Mucosa of stomach (tissue), 1 donor: ENCODE results near the gene MAPRE3.

ENCODE experiments used
- H3K27me3 ChIP-seq: one replicate; pipeline ENCODE4 v1.7.0; 2013; ENCODE audit warnings: mild to moderate bottlenecking, low read length; ENCODE audit not compliant: control insufficient read depth, insufficient read depth
- H3K36me3 ChIP-seq: one replicate; pipeline ENCODE4 v1.7.0; 2013; ENCODE audit warnings: low read length; ENCODE audit not compliant: control insufficient read depth, insufficient read depth
- H3K4me1 ChIP-seq: one replicate; pipeline ENCODE4 v1.7.0; 2013; ENCODE audit warnings: mild to moderate bottlenecking, low read length; ENCODE audit not compliant: control insufficient read depth, insufficient read depth
- H3K4me3 ChIP-seq: one replicate; pipeline ENCODE4 v1.7.0; 2013; ENCODE audit warnings: low read length
- H3K9ac ChIP-seq: one replicate; pipeline ENCODE4 v1.7.0; 2013; ENCODE audit warnings: mild to moderate bottlenecking, low read length, moderate library complexity
- H3K9me3 ChIP-seq: one replicate; pipeline ENCODE4 v1.7.0; 2013; ENCODE audit warnings: mild to moderate bottlenecking, low read length, moderate library complexity; ENCODE audit not compliant: control insufficient read depth
- donor health status: Pancreatic carcinoma.

MAPRE3 gene

DNA sequence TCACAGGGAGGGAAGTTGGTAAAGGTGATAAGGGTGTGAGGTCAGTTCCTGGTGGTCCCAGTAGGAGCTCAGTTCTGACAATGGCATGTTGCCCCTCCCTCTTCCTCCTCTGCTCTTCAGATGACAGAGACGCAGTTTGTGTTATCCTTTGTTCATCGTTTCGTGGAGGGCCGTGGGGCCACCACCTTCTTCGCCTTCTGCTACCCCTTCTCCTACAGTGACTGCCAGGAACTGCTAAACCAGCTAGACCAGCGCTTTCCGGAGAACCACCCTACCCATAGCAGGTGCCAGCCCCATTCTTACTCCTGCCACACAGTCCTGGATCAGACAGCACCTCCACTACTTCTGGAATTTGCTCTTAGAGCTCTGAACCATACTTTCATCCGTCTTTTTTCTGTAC is 83.3 kb downstream of the MAPRE3 start:
- Histone ChIP-seq H3K27me3 (no peaks in the 10 kb centered on the region), H3K36me3 (peaks cover 9% of the 10 kb centered on the region), H3K9ac (no peak overlapping the region), H3K4me3 (no peak overlapping the region), H3K9me3 (no peaks in the 10 kb centered on the region), H3K4me1 (peaks cover 13% of the 10 kb centered on the region)

DNA sequence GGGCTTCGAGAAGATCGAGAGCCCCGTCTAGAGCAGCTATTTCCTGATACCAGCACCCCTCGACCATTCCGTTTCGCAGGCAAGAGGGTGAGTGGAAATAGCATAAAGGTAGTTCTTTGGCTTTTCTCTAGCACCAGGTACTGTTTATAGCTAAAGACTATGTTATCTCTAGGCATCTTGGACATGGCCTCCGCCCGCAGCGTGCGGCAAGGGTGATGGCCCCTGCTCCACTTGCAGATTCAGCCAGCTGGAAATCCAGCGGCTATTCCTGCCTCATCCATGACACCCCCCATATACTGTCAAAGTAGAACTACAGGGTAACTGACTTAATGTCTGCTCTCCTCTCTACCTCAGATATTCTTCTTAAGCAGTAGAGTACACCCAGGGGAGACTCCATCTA is 84.3 kb downstream of the MAPRE3 start:
- Histone ChIP-seq H3K9me3 (no peaks in the 10 kb centered on the region), H3K36me3 (peaks cover 9% of the 10 kb centered on the region), H3K27me3 (no peaks in the 10 kb centered on the region), H3K4me3 (no peak overlapping the region), H3K4me1 (peaks cover 6% of the 10 kb centered on the region), H3K9ac (no peak overlapping the region)

DNA sequence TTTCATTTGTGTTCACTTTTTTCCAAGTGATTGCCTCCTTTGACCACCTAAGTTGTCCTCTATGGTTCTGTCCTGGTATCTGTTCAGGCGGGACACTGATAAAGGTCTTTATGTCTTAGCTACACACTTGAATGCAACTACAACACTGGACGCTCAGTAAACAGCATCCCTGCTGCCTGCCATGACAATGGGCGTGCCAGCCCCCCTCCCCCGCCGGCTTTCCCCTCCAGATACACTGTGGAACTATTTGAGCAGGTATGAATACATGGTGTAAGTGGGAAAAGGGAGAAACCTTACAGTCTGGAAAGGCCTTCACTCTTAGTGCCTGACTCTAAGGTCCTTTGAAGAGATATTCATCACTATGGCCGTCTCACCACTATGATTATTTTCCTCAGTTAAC is 86.7 kb downstream of the MAPRE3 start:
- H3K36me3 ChIP-seq, result peaks cover 9% of the 10 kb centered on the region

DNA sequence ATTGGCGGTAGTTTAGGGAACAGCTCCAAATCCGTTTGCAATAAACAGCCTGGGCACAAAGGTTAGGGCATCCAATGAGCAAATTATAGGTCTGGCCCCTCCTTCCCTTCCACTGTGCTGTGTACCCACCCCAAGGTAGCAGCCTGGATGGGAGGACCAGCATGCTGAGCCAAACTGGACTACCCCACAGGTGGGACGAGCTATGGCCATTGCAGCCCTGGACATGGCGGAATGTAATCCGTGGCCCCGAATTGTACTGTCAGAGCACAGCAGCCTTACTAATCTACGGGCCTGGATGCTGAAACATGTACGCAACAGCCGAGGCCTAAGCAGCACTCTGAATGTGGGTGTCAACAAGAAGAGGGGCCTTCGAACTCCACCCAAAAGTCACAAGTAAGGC is 87.8 kb downstream of the MAPRE3 start:
- Histone ChIP-seq H3K9me3 (no peaks in the 10 kb centered on the region), H3K4me1 (no peaks in the 10 kb centered on the region), H3K36me3 (peaks cover 9% of the 10 kb centered on the region), H3K27me3 (no peaks in the 10 kb centered on the region), H3K9ac (no peak overlapping the region), H3K4me3 (no peak overlapping the region)

More for the DNA sequence above, 86.7 kb downstream of the MAPRE3 start:
- Histone ChIP-seq H3K4me3 (no peak overlapping the region), H3K9ac (no peak overlapping the region), H3K9me3 (no peaks in the 10 kb centered on the region), H3K4me1 (peaks cover 2% of the 10 kb centered on the region), H3K27me3 (no peaks in the 10 kb centered on the region)

DNA sequence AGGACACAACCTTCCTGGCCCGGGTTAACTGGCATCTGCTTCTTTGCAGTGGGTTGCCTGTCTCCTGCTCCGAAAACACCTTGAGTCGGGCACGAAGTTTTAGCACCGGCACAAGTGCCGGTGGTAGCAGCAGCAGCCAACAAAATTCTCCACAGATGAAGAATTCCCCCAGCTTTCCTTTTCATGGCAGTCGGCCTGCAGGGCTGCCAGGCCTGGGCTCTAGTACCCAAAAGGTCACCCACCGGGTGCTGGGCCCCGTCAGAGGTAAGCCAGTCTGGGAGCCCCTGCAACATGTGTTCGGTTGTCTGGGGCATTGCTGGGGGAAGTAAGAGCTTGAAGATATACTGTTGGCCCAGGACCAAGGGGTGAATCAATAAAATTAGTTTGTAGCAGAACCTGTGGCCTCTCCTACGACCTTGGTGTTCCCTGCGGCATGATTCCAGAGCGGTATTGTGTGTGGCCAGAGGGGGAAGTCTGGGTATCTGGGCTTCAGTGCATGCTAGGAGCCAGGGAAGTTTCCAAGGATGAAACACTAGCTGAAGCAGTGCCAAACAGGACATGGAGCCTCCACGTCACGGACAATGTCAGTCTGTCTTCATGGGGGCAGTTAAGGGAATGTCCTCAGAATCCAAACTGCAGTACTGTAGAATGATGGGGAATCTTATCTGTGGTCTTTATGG is 88.8 kb downstream of the MAPRE3 start:
- H3K9me3 ChIP-seq, result no peaks in the 10 kb centered on the region
- no peak overlapping the region for H3K4me3 ChIP-seq
- H3K27me3 ChIP-seq, result no peaks in the 10 kb centered on the region
- H3K36me3 ChIP-seq, result peaks cover 9% of the 10 kb centered on the region
- no peak overlapping the region for H3K9ac ChIP-seq
- no peaks in the 10 kb centered on the region for H3K4me1 ChIP-seq

DNA sequence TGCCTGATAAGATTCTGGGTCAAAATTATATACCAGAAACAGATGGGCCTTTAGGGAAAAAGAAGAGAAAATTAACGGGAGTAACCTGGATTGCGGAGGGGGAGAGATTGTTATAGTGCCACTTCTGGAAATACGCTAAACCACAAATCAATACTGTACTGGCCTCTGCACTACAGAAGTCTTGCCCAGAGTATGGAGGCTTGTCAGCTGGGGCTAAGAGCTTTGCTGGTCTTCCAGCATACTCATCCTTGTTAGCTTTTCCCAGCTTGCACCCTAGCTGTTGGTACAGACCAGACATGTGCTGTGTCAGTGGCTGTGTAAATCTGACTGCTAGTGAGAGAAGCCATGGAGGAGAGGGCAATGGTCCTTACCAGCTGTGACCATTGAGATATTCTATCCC is 89.9 kb downstream of the MAPRE3 start:
- no peak overlapping the region for H3K4me3 ChIP-seq
- H3K9me3 ChIP-seq, result no peaks in the 10 kb centered on the region
- H3K36me3 ChIP-seq, result peaks cover 8% of the 10 kb centered on the region
- no peak overlapping the region for H3K9ac ChIP-seq
- H3K27me3 ChIP-seq, result no peaks in the 10 kb centered on the region
- H3K4me1 ChIP-seq, result no peaks in the 10 kb centered on the region

DNA sequence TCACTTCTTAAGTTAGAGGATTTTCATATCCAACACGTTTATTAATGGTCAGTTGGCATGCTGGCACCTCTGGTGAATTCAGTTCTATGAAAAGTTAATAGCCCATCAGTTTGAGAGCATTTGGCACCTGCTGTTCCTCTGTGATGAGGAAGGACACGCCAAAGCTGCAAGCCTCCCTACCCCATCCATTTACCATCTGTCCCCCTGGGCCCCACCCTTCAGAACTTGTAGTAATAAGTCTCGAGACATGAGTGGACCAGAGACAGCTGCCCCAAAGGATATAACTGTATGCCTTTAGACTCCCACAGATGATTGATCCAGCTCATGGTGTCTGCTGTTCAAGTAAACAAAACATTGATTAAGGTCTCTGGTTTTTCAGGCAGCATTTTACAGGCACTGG is 94.7 kb downstream of the MAPRE3 start:
- Histone ChIP-seq H3K4me3 (no peak overlapping the region), H3K9ac (no peak overlapping the region), H3K9me3 (no peaks in the 10 kb centered on the region), H3K4me1 (peaks cover 13% of the 10 kb centered on the region), H3K36me3 (peaks cover 8% of the 10 kb centered on the region), H3K27me3 (no peaks in the 10 kb centered on the region)

DNA sequence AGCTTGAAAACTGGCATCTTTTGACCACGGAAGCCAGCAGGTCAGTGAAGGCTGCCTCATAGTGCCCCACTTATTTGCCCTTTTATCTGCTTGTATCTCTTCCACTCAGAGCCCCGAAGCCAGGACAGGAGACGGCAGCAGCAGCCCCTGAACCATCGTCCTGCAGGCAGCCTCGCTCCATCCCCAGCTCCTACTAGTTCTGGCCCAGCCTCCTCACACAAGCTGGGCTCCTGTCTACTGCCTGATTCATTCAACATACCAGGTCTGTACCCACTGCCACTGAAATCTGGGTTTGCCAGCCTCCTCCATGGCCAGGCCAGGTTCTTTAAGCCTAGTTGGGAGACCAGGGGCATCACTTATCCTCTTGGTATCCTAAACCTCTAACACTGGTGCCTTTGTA is 96.9 kb downstream of the MAPRE3 start:
- Histone ChIP-seq H3K36me3 (peaks cover 8% of the 10 kb centered on the region), H3K4me3 (no peak overlapping the region), H3K9ac (no peak overlapping the region), H3K9me3 (no peaks in the 10 kb centered on the region), H3K4me1 (peaks cover 27% of the 10 kb centered on the region), H3K27me3 (no peaks in the 10 kb centered on the region)

DNA sequence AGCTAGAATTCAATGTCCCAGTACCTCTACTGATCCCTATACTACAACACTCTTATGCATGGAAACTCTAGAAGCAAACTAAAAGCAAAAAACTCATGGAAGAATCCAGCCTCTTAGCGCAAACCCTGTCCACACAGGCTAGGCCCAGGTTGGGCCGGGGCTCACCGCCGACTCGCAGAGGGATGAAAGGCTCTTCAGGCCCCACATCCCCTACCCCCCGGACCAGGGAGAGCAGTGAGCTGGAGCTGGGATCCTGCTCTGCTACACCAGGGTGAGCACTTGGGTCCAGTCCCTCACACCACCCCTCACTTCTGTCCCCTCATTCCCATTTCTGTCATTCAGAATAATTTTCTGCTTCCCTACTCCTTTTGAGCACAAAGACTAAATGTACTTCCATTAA is 99.0 kb downstream of the MAPRE3 start:
- Histone ChIP-seq H3K4me1 (peaks cover 35% of the 10 kb centered on the region), H3K4me3 (no peak overlapping the region), H3K27me3 (no peaks in the 10 kb centered on the region), H3K36me3 (peaks cover 8% of the 10 kb centered on the region), H3K9ac (peak overlapping the region; percentile 41), H3K9me3 (no peaks in the 10 kb centered on the region)

DNA sequence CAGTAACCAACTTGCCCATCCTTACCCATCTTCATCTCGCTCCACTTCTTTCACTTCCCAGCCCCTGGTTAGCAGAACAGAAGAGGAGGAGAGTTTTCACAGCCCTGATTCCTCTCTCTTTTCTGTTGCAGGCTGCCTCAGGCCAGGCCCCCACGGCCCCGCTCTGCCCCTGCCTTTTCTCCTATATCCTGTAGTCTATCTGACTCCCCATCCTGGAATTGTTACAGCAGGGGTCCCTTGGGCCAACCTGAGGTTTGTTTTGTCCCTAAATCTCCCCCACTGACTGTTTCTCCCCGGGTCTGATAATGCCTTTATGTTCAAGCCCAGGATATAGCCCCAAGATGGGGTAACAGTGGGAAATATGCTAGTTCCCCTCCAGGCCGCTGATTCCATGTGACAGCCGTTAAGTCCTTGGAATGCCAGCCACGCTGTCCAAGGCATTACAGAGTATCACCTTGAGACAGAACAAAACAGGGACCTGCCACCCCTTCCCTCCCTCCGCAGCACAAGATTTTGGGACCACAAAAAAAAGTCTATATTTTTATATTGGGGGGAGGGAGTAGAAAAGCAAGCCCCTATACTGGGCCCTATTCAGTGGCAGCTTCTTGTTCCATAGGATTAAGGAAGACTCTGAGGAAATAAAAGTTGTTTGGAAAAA is 99.7 kb downstream of the MAPRE3 start:
- Histone ChIP-seq H3K27me3 (no peaks in the 10 kb centered on the region), H3K4me3 (peak overlapping the region; percentile 71), H3K9me3 (no peaks in the 10 kb centered on the region), H3K9ac (peak overlapping the region; percentile 79), H3K4me1 (peaks cover 35% of the 10 kb centered on the region), H3K36me3 (peaks cover 8% of the 10 kb centered on the region)

DNA sequence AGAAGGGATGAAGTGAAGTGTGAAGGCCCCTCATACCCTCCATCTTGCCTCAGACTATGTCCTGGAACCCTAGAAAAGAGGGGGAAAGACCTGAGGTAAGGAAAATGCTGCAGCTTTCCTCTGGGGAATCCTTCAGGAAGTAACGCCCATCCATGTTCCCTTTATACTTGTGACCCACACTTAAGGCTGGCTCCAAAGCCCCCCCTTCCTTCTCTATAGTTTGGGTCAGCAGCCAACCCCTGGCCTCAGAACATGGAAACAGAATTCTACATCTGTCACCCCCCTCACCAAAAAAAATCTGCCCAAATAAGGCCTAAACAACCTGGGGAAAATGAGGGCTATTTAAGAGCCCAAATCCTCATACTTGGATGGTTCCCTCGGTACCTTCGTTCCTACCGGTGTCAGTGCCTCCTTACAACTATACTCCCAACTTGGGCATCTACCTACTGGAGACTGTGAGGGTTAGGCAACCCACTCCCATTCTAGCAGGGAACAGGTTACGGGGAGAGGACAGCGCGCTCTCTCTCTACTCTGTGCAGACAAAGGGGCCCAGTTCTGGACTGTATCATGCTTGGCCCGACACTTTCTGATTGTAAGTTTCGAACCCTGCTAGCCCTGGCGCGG is 100.3 kb downstream of the MAPRE3 start:
- H3K9me3 ChIP-seq, result no peaks in the 10 kb centered on the region
- H3K4me1 ChIP-seq, result peaks cover 35% of the 10 kb centered on the region
- peak overlapping the region; percentile 79 for H3K9ac ChIP-seq

DNA sequence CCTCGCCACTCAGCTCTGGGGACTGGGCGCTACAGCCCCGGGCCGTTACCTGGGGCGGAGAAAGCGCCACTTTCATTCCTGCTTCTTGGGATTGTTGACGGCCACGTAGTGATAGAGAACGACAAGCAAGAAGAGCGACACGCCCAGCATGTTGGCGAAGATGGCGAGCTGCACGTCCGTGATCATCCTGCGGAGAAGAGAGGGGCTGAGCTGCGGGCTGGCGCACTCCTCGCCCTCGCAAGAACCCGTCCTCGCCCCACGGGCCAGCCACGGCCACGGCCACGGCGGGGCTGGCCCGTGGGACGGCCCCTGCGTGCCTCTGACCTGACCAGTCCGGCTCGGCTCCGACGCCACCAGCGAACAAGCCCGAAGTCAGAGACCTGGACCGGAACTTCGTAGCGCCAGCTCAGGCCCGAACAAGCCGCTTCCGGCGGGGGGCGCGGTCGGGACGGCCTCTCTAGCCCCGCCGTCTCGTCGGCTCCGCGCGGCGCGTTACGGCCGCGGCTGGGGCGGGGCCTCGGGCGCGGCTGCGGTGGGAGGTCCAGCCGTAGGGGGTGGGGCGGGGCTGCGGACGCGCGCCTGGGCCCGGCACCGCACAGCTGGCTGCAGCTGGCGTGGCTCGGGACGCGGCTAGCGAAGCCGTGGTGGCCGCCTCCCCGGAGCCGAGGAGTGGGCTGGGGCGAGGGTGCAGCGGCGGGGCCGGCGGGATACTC is 101.0 kb downstream of the MAPRE3 start, which contains the start of gene OST4:
Gene OST4 (minus strand): TSS at position 378 of the 713 bp plus-strand sequence.
- H3K4me1 ChIP-seq, result peaks cover 35% of the 10 kb centered on the region
- H3K9me3 ChIP-seq, result no peaks in the 10 kb centered on the region
- H3K9ac ChIP-seq, result peak within 1 kb of the TSS; percentile 79
- peaks cover 8% of the 10 kb centered on the region for H3K36me3 ChIP-seq
- H3K27me3 ChIP-seq, result peaks cover 2% of the 10 kb centered on the region
- peak within 1 kb of the TSS; percentile 71 for H3K4me3 ChIP-seq

More for the DNA sequence above, 100.3 kb downstream of the MAPRE3 start:
- Histone ChIP-seq H3K36me3 (peaks cover 8% of the 10 kb centered on the region), H3K27me3 (no peaks in the 10 kb centered on the region), H3K4me3 (peak overlapping the region; percentile 71)
